NCI-H2196 (cell line): ENCODE results near the gene SLC12A1.

Source experiments
- DNase-seq: peaks from one replicate; lab custom pipeline; 2025; ENCODE audit not compliant: unreplicated experiment; lab: John Stamatoyannopoulos, UW

SLC12A1 gene

GRCh38 chr15:48205981-48206380 lies at the start of gene SLC12A1:
TSS of gene SLC12A1 (plus strand) at chr15:48206302. CDS start at chr15:48207720, 1,418 bp downstream.
- no peak for DNase-seq

- DNase-seq: no peak
These were observed 37.5 kb upstream of the SLC12A1 start for GRCh38 chr15:48168616-48169015.

- no peak for DNase-seq
These were observed 35.1 kb upstream of the SLC12A1 start for GRCh38 chr15:48170981-48171380.

GRCh38 chr15:48175126-48175525 lies 31.0 kb upstream of the SLC12A1 start:
- no peak for DNase-seq

GRCh38 chr15:48176112-48176511 lies 30.0 kb upstream of the SLC12A1 start:
- DNase-seq: no peak

- DNase-seq: no peak
These were observed 29.1 kb upstream of the SLC12A1 start for GRCh38 chr15:48176957-48177356.

GRCh38 chr15:48177383-48177765 lies 28.7 kb upstream of the SLC12A1 start:
- peak; percentile 21 for DNase-seq

GRCh38 chr15:48177766-48178647 lies 28.1 kb upstream of the SLC12A1 start, which contains the start of gene MYEF2:
TSS of gene MYEF2 (minus strand) at chr15:48178295. CDS start at chr15:48178237, 58 bp downstream.
- peak; percentile 68 for DNase-seq

GRCh38 chr15:48178648-48178931 lies 27.5 kb upstream of the SLC12A1 start:
- DNase-seq: no peak

GRCh38 chr15:48182749-48183148 lies 23.4 kb upstream of the SLC12A1 start:
- DNase-seq: no peak

GRCh38 chr15:48185529-48185928 lies 20.6 kb upstream of the SLC12A1 start:
- no peak for DNase-seq

- DNase-seq: no peak
These were observed 19.8 kb upstream of the SLC12A1 start for GRCh38 chr15:48186271-48186670.

GRCh38 chr15:48190932-48191573 lies 15.0 kb upstream of the SLC12A1 start:
- DNase-seq: no peak

GRCh38 chr15:48191574-48192225 lies 14.4 kb upstream of the SLC12A1 start, which contains the start of gene CTXN2:
TSS of gene CTXN2 (plus strand) at chr15:48191665. CDS start at chr15:48201301, 9,636 bp downstream.
- peak; percentile 44 for DNase-seq

- no peak for DNase-seq
These were observed 4.0 kb upstream of the SLC12A1 start for GRCh38 chr15:48202068-48202467.

- DNase-seq: no peak
These were observed 15.2 kb downstream of the SLC12A1 start for GRCh38 chr15:48221261-48221660.

GRCh38 chr15:48221885-48222284 lies 15.8 kb downstream of the SLC12A1 start:
- DNase-seq: no peak

- DNase-seq: no peak
These were observed 16.5 kb downstream of the SLC12A1 start for GRCh38 chr15:48222627-48223026.

- DNase-seq: no peak
These were observed 19.7 kb downstream of the SLC12A1 start for GRCh38 chr15:48225771-48226170.

GRCh38 chr15:48230498-48230897 lies 24.4 kb downstream of the SLC12A1 start:
- no peak for DNase-seq

GRCh38 chr15:48233246-48233645 lies 27.1 kb downstream of the SLC12A1 start:
- no peak for DNase-seq

GRCh38 chr15:48239334-48239733 lies 33.2 kb downstream of the SLC12A1 start:
- no peak for DNase-seq
